Thyroid gland (tissue), 4 donors: ENCODE data around the gene USP15. TPM values are rescaled to one million over a fixed set of nuclear protein-coding genes. Genes with fewer than 3 reads are reported as not detected.

Source experiments
- DNase-seq, 2 donors: peaks; one replicate each; pipeline ENCODE4 v3.0.0-alpha.2; 2019
- H3K27ac ChIP-seq, 3 donors: fragments of 200-600 bp; sonication (generic); 1 replicate in 2 of 3; 2 replicates in 1 of 3; pipeline ENCODE4 v1.5.1; 2016 to 2019; ENCODE audit warnings: mild to moderate bottlenecking in 1 of 3, moderate library complexity in 1 of 3
- H3K27me3 ChIP-seq: fragments of 200-600 bp; sonication (generic); one replicate; pipeline ENCODE4 v1.5.1; 2019
- H3K36me3 ChIP-seq, 2 donors: fragments of 200-600 bp; sonication (generic); one replicate each; pipeline ENCODE4 v1.5.1; 2016 to 2019
- H3K4me1 ChIP-seq, 2 donors: fragments of 200-600 bp; sonication (generic); one replicate each; pipeline ENCODE4 v1.5.1; 2017 to 2019
- H3K4me3 ChIP-seq, 3 donors: fragments of 200-600 bp; sonication (generic); replicated peaks in 1 of 3; 1 replicate in 2 of 3; 2 replicates in 1 of 3; pipeline ENCODE4 v1.5.1; 2016; ENCODE audit warnings: mild to moderate bottlenecking in 1 of 3
- H3K9me3 ChIP-seq: fragments of 200-600 bp; sonication (generic); one replicate; pipeline ENCODE4 v1.5.1; 2017
- POLR2A ChIP-seq, 2 donors: fragments of 450-650 bp; IDR thresholded peaks; one replicate each; pipeline ENCODE4 v1.6.1; 2017; ENCODE audit warnings: antibody characterized with exemption in 2 of 2, mild to moderate bottlenecking in 2 of 2, moderate library complexity in 1 of 2
- WGBS, 2 donors: methylation state at CpG; one replicate each; pipeline ENCODE4 v1.1.5; 2017; 5-methylcytosine and 5-hydroxymethylcytosine counted together
- intact Hi-C: fragments of 100-400 bp; cut with DNase I; formaldehyde crosslinking; loops from one replicate; pipeline ENCODE4 v1.15.1; 2023
- total RNA-seq, 4 donors: library from RNA; depleted of rRNA; stranded (reverse); fragments of >200 nt; gene quantifications; one replicate each; pipeline ENCODE4 v1.2.3, GENCODE V29; 2016
- TF ChIP-seq, protein P1 (sequence below), 6 experiments: fragments of 200-600 bp in 3 of 6; fragments of 450-650 bp in 3 of 6; sonication (generic) in 3 of 6; IDR thresholded peaks; one replicate each; pipeline ENCODE4 v1.5.1; 2016 to 2019; ENCODE audit warnings: antibody characterized with exemption in 6 of 6, mild to moderate bottlenecking in 2 of 6, inconsistent platforms in 1 of 6, moderate library complexity in 1 of 6

The USP15 gene
- total RNA-seq, 4 donors from 2014 or later, result 57.3 to 139 (median 70.2) TPM

GRCh38 chr12:62279058-62279457 lies 18.9 kb downstream of the USP15 start:
- Histone ChIP-seq H3K27me3 (no peaks in the 10 kb centered on the region), H3K4me1 (peaks cover 2 to 9% of the 10 kb centered on the region in 2 donors), H3K4me3 (no peak overlapping the region), H3K27ac (no peak overlapping the region), H3K36me3 (no peaks in the 10 kb centered on the region), H3K9me3 (no peaks in the 10 kb centered on the region)
- no peak for DNase-seq
- 93 to 98% methylated on average over 1 of the region's 1 CpG for WGBS, 2 donors
- no peak for TF ChIP-seq POLR2A (IDR thresholded peaks at IDR 0.05)
- TF ChIP-seq, protein P1, sequence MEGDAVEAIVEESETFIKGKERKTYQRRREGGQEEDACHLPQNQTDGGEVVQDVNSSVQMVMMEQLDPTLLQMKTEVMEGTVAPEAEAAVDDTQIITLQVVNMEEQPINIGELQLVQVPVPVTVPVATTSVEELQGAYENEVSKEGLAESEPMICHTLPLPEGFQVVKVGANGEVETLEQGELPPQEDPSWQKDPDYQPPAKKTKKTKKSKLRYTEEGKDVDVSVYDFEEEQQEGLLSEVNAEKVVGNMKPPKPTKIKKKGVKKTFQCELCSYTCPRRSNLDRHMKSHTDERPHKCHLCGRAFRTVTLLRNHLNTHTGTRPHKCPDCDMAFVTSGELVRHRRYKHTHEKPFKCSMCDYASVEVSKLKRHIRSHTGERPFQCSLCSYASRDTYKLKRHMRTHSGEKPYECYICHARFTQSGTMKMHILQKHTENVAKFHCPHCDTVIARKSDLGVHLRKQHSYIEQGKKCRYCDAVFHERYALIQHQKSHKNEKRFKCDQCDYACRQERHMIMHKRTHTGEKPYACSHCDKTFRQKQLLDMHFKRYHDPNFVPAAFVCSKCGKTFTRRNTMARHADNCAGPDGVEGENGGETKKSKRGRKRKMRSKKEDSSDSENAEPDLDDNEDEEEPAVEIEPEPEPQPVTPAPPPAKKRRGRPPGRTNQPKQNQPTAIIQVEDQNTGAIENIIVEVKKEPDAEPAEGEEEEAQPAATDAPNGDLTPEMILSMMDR (IDR thresholded peaks at IDR 0.05), result no peak
- intact Hi-C loops, result no loop called here

- no peak overlapping the region for H3K4me3 ChIP-seq
- H3K9me3 ChIP-seq, result no peaks in the 10 kb centered on the region
- no peak overlapping the region for H3K27ac ChIP-seq
- intact Hi-C loops, result no loop called here
- H3K27me3 ChIP-seq, result no peaks in the 10 kb centered on the region
- H3K4me1 ChIP-seq, result no peaks in the 10 kb centered on the region
- no peak for DNase-seq
- no peaks in the 10 kb centered on the region for H3K36me3 ChIP-seq
- TF ChIP-seq POLR2A (IDR thresholded peaks at IDR 0.05), result no peak
- TF ChIP-seq, protein P1 (IDR thresholded peaks at IDR 0.05), result no peak
Measured at GRCh38 chr12:62279961-62280360, 19.8 kb downstream of the USP15 start.

GRCh38 chr12:62282057-62282774 lies 22.0 kb downstream of the USP15 start:
- intact Hi-C loops, result no loop called here
- Histone ChIP-seq H3K9me3 (no peaks in the 10 kb centered on the region), H3K27me3 (no peaks in the 10 kb centered on the region), H3K4me1 (no peaks in the 10 kb centered on the region), H3K36me3 (no peaks in the 10 kb centered on the region), H3K27ac (no peak overlapping the region), H3K4me3 (no peak overlapping the region)
- TF ChIP-seq, protein P1 (IDR thresholded peaks at IDR 0.05), result no peak
- no peak for TF ChIP-seq POLR2A (IDR thresholded peaks at IDR 0.05)
- no peak for DNase-seq
- 70 to 73% methylated on average over 2 of the region's 2 CpGs for WGBS, 2 donors

DNA sequence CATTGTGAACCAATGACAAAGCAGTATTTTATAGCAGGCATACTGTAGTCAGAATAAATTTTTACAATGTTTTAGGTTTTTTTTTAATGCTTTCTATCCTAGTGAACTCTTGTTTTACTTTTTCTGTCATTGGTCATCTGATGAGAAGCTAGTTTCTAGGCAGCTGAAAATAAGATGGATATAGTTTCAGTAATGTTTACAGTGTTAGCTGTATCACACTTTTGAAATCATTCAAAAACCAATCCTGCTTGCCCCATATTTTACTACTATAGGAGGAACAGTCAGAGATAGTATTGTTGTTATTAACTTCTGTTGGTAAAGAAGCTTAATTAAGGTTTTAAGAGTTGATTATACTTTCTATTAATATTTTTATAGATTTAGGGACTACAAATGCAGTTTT lies 24.5 kb downstream of the USP15 start:
- no peak overlapping the region for H3K4me3 ChIP-seq
- DNase-seq, result no peak
- H3K9me3 ChIP-seq, result no peaks in the 10 kb centered on the region
- H3K36me3 ChIP-seq, result no peaks in the 10 kb centered on the region
- intact Hi-C loops, result no loop called here
- H3K27me3 ChIP-seq, result no peaks in the 10 kb centered on the region
- H3K27ac ChIP-seq, result no peak overlapping the region
- TF ChIP-seq, protein P1 (IDR thresholded peaks at IDR 0.05), result no peak
- no peak for TF ChIP-seq POLR2A (IDR thresholded peaks at IDR 0.05)
- no peaks in the 10 kb centered on the region for H3K4me1 ChIP-seq

DNA sequence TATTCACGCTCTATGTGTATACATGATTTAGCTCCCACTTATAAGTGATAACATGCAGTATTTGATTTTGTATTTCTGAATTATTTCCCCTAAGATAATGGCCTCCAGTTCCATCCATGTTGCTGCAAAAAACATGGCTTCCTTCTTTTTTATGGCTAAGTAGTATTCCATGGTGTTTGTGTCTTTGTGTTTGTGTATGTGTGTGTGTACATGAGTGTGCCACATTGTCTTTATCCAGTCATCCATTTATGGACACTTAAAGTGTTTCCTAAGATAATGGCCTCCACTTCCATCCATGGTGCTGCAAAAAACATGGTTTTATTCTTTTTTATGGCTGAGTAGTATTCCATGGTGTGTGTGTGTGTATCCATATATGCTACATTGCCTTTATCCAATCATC lies 25.1 kb downstream of the USP15 start:
- no peaks in the 10 kb centered on the region for H3K36me3 ChIP-seq
- H3K4me3 ChIP-seq, result no peak overlapping the region
- TF ChIP-seq POLR2A (IDR thresholded peaks at IDR 0.05), result no peak
- TF ChIP-seq, protein P1 (IDR thresholded peaks at IDR 0.05), result no peak
- WGBS, 2 donors, result 96% methylated on average over 1 of the region's 1 CpG
- H3K27ac ChIP-seq, result no peak overlapping the region
- DNase-seq, result no peak
- H3K9me3 ChIP-seq, result no peaks in the 10 kb centered on the region
- H3K4me1 ChIP-seq, result no peaks in the 10 kb centered on the region
- H3K27me3 ChIP-seq, result no peaks in the 10 kb centered on the region
- intact Hi-C loops, result no loop called here
